Glomerular endothelial cell (primary cell): ENCODE measurements around the gene CALML3. TPM values are rescaled to one million over a fixed set of nuclear protein-coding genes. Genes with fewer than 3 reads are reported as not detected.
"Not testable (repeated sequence)": the region's sequence is repeated elsewhere in the genome, so short reads cannot be mapped to it uniquely, and the experiment has no call there.

Experiments
- DNase-seq: peaks from one replicate; pipeline ENCODE4 v3.0.0-alpha.2; 2011; ENCODE audit warnings: low read depth, low spot score; ENCODE audit errors: extremely low read depth
- total RNA-seq: library from RNA; depleted of rRNA; stranded (reverse); fragments of >200 nt; gene quantifications from 2 replicates; pipeline ENCODE4 v1.2.3, GENCODE V29; 2015

CALML3 gene
- total RNA-seq = not detected in 2 replicates

DNA sequence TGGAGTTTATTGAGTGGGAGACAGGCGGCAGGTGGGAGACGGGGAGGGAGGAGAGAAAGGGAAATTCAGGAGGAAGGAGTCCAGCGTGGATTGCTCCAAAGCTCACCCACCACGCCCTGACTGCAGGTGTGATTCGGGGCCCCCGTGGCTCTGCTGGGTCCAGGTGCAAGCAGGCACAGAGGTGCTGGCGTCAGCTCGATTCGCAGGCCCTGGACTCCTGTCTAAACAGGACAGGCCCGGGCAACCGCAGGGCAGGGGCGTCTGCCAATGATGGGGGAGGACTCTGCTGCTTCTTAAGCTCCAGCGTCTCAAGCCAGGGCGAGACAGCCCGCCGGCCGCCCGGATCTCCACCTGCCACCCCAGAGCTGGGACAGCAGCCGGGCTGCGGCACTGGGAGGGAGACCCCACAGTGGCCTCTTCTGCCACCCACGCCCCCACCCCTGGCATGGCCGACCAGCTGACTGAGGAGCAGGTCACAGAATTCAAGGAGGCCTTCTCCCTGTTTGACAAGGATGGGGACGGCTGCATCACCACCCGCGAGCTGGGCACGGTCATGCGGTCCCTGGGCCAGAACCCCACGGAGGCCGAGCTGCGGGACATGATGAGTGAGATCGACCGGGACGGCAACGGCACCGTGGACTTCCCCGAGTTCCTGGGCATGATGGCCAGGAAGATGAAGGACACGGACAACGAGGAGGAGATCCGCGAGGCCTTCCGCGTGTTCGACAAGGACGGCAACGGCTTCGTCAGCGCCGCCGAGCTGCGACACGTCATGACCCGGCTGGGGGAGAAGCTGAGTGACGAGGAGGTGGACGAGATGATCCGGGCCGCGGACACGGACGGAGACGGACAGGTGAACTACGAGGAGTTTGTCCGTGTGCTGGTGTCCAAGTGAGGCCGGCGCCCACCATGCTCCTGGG lies at the start of gene CALML3:
TSS of gene CALML3 (plus strand) at position 321 of the 920 bp plus-strand sequence. CDS start at position 446, 125 bp downstream.
- no peak for DNase-seq

DNA sequence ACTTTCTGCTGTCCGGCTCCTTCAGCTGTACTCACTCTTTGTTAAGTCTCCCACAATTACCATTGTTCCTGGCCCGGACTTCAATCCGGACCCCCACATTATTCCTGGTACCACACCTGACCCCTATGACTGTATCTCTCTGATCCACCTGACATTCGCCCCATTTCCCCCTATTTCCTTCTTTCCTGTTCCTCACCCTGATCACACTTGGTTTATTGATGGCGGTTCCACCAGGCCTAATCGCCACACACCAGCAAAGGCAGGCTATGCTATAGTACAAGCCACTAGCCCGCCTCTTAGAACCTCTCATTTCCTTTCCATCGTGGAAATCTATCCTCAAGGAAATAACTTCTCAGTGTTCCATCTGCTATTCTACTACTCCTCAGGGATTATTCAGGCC lies 49.7 kb upstream of the CALML3 start:
- not testable (repeated sequence) for DNase-seq

DNA sequence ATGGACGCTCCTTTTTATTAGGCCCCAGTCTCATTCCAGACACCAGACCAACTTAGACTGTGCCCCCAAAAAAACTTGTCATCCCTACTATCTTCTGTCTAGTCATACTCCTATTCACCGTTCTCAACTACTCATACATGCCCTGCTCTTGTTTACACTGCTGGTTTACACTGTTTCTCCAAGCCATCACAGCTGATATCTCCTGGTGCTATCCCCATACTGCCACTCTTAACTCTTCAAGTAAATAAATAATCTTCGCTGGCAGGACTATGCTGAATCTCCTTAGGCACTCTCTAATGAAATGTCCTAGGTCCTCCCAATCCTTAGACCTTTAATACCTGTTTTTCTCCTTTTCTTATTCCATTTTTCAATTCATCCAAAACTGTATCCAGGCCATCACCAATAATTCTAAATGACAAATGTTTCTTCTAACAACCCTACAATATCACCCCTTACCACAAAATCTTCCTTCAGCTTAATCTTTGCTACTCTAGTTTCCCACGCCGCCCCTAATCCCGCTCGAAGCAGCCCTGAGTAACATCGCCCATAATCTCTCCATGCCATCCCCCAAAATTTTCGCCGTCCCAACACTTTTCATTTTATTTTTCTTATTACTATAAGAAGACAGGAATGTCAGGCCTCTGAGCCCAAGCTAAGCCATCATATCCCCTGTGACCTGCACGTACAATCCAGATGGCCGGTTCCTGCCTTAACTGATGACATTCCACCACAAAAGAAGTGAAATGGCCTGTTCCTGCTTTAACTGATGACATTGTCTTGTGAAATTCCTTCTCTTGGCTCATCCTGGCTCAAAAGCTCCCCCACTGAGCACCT lies 48.6 kb upstream of the CALML3 start:
- DNase-seq = not testable (repeated sequence)

DNA sequence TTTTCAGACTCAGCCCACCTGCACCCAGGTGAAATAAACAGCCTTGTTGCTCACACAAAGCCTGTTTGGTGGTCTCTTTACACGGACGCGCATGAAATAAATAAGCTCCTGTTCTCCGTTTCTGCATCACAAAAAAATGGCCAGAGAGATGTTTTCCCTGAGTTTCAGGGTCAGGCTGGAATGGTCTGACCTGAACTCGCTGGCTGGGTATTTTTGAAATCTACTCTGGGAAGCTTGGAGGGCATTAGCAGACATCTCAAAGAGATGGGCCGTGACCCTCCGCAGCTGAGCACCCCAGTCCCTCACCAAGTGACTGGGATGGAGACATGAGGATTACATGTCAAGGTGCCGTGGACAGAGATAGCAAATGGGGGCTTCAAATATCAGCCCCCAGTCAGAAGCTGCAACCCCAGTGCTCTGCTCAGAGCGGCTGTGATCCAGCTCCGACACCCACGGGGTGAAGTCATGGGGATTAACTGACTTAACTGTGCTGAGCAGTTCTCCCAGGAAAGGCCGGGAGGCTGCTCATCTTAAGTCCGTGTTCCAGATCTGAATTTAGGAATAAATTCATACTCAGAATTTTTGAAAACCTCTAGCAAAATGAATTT lies 47.7 kb upstream of the CALML3 start:
- no peak for DNase-seq

DNA sequence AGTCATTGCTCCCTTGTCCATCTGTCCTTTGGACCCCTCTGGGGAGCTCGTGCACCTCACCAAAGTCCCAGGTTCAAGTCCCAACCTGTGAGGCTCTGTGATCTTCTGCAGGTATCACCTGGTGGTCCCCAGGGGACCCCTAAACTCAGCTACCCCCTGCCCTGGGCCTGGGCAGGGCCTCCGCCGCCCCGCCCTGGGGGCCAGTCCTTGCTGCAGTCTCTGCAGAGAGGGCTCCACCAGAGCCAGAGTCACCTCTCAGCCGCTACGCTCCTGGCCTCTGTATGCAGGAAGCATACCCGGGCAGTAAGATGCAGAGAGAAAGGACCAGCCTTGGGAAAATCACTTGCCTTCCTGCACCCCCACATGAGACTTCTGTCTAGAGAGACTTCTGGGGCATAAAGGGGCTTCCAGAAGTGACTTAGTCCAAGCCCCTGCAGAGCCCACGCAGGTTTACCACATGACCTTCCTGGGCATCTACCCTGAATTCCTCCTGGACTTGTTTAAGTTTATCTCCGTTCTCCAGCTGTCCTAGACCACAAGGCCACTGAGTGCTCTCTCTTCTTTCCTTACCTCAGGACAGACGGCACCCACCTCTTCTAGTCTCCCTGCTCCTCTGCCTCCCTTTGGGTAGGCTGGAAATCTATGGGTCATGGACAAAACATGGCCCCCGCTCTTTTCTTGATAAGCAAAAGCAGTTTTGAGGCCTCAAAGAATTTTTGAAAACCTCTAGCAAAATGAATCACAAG lies 46.6 kb upstream of the CALML3 start:
- DNase-seq = no peak

DNA sequence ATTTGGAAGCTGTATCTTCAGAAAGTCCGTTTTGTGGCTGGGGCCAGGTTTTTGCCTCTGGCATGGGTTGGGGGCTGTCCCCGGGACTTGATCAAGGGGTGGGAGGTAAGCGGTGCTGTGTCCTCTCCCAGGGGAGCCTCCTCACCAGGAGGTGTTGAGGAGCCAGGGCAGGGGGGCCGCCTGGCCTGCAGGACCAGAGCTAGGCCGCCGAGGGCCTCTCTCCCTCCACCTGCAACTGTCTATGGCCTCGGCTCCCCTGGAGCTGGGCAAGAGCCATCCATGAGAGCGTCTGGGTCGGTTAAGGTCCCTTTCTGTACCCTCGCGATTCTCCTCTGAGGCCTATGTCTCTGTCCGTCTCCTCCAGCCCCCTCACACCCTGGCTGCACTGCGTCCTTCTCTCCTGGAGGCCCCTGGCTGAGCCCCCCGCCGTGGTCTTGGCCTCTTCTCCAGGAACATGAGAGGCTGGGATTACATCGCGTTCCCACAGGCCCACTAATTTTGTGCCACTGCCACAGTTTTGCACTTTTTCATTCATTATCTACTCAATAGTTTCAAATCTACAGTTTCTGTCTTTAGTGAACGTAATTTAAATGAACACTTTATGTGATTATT lies 46.0 kb upstream of the CALML3 start:
- DNase-seq = no peak

DNA sequence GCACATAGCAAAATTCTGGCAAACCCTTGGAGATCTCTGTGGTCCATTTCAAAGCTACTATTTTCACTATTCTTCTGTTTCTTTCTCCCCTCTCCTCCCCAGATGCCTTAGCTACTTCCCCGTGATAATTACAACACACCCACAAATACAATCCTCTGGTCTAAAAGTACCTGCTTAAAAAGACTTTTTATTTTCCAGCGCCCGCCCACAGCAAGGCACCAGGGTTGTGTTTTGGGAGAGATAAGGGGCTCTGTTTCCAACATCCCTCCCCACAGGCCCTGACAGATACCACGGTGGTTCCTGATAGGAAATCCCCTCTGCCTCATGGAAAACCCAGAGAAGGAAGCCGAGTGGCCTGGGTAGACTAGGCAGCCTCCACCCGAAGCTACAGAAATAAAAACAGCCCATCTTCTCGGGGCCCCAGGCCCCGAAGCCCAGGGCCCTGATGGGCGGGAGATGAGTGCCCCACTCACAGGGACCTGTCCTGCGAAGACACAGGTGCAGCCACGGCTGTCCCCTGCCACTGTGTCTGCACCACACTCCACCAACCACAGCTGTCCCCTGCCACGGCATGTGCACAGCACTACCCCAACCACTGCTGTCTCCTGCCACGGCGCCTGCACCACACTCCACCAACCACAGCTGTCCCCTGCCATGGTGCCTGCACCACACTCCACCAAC lies 45.1 kb upstream of the CALML3 start:
- DNase-seq = no peak

DNA sequence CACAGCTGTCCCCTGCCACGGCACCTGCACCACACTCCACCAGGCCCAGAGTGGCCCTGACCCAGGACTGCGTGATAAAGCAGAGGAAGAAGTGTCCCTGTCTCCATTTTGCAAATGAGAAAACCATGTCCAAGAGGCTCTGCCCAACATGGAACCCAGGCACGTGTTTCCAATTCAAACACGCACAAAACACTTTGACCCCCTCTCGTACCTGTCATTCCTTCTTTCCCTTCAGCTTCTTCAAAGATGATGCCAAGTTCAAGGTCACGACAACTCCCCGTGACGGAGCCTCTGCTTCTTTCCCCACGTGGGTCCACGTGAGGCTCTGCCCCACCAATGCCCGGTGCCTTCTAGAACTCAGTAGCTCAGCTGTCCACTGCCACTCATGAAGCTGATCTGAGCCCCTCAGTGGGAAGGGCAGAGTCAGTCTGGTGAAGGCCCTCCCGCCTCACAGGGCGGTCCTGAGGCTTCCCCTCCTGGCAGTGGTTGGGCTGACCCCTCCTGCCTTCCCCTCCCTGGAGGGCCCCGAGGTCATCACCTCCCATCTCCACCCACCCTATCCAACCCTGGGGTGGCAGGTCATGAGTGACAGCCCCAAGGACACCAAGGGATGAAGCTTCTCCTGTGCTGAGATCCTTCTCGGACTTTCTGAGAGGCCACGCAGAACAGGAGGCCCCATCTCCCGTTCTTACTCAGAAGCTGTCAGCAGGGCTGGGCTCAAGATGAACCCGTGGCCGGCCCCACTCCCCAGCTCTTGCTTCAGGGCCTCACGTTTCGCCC lies 44.4 kb upstream of the CALML3 start:
- DNase-seq = no peak

DNA sequence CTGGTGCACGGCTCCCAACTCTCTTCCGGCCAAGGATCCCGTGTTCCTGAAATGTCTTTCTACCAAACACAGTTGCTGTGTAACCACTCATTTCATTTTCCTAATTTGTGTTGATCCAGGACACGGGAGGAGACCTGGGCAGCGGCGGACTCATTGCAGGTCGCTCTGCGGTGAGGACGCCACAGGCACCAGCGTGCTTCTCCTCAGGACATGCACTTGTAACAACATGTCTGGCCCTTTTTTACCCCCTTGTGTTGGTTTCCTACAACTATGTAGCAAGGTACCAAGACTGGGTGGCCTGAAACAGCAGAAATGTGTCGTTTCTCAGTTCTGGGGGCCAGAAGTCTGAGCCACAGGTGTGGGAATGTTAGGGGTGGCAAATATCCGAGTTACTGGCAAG lies 43.6 kb upstream of the CALML3 start:
- no peak for DNase-seq

DNA sequence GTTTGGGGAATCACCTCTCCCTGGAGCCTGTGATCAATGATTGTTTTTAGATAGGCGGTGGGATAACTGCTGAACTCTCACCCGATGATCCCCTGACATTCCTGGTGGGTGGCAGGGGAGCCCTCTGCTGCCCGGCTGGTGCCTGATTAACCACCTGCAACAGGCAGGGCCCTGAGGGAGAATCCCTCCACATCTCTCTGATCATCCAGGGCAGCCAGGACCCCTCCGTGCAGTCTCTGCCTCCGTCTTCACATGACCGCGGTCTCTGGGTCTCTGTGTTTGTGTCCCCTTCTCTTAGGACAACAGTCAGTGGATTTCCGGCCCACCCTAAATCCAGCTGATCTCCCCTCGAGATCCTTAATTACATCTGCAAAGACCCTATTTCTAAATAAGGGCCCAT lies 42.7 kb upstream of the CALML3 start:
- no peak for DNase-seq

DNA sequence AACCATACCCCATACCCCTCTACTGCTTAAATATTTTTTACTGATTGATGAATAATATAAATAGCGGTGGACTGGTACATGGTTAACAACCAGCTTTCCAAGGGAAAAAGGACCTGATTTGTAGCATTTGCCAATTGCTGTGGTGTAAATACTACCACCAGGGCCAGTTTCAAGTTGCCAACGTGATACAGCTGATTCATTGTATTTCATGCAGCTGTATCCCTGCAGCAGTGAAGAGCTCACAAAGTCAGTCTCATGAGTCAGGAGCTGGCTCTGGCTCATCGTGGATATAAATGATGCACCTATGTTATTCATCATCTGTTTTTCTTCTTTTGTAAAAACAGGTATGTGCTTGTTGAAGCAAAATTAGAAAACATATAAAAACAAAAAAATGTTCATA lies 40.6 kb upstream of the CALML3 start:
- no peak for DNase-seq

DNA sequence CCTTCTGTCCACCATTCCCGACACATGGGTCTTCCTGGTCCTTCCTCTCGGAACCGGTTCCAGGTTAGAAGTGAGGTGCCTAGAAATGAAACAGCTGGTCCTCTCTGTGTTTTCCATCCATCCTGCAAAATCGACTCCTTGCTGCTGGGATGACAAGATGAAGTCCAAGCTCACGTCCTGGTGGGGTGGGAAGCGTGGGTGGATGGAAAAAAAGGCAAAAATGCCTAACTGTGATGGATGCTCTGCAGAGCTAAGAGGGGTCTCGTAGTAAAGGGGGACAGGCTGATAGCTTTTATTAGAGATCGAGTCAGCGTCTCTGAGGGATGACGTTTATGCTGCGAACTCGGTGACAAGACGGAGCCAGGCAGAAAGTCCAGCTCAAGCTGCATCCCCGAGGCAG lies 39.5 kb upstream of the CALML3 start:
- DNase-seq = no peak

DNA sequence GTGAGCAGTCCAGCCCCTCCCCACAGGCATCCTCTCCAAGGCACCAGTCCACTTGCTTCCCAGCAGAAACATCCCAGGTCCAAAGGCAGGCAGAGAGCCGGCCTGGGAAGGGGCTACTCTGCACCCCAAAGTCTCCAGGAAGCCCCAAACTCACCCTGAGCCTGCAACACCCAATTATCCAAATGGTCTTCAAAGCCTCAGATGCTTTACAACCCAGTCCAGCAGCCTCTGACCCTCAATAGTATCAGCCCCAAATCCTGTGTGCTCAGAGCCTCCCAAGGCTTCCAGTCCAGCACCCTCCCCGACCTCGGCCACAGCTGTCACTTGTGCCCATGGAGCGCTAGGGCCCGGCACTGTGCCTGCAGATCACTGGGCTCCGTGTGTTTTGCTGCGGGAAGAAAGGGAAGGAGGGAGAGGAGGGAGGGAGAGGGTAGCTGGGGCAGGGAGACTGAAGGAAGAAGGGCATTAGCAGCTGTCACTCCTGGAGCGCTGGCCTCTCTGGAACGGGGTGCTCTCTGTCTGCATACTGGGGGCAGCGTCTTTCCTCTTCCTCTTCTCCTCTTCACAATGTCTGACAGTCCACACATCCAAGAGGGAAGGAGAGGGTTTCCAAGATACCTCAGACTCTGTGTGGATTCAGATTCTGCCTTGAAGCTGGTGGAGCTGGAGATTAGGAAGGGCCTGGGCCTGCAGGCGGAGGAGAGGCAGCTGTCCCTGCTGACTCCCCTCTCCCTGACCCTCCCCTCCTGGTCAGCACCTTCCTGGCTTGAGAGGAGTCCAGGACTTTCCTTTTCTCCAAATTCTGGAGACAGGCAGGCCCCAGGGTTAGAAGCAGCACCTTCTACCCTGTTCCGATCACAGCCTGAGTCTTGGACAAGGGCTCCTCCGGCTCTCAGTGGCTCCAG lies 38.6 kb upstream of the CALML3 start:
- DNase-seq = no peak

DNA sequence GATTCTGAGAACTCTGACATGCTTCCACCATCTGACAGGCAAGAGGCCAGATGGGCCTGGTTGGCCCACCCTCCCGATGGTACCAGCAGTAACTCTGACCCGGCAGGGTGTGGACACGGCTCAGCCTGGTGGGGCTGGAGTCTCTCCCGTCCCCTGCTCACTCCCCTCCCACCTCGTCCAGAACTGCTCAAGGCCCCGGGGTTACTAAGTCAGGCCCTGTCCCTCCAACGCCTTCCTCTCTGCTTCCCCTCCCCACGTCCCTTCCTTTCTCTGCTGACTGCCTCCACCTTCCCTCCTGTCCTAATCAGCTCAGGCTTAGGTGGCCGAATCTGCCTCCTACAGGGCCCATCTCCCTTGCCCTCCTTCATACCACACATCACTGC lies 37.9 kb upstream of the CALML3 start:
- DNase-seq = no peak

DNA sequence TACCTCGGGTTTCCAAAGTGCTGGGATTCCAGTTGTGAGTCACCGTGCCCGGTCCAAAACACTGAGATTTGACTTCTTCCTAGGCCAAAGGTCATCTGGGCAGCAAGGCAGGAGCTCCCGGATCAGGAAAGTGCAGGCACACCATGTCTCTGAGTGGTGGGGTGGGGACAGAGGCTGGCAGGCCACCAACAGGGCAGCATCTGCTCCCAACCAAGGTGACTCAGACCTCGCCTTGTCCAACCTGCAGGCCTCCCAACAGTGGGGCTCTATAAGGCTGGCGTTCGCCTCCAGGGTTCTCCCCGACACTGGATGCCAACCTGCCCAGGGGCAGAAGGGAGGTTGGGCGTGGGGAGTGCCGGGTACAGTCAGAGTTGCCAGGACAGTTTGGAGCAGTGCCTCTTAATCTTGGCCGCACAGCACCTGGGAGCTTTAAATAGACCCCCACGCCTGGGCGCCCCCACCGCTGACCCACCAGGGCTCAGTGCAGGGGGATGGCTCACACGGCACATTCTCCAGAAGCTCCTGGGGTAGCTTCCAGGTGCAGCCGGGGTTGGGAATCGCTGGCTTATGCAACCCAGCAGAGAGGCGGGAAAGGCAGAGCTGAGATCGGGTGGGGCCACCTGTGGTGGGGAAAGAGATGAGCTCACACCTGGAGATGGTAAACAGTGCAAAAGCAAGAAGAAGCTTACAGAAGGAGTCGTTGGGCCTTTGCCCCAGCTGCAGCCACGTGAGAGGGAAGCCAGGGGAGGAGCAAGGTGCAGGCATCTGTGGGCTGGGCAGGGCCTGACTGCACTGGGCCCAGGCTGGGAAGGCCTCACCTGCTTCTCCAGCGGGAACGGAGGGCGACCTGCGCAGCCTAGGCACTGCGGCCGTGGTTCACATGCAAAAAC lies 36.2 kb upstream of the CALML3 start:
- no peak for DNase-seq

DNA sequence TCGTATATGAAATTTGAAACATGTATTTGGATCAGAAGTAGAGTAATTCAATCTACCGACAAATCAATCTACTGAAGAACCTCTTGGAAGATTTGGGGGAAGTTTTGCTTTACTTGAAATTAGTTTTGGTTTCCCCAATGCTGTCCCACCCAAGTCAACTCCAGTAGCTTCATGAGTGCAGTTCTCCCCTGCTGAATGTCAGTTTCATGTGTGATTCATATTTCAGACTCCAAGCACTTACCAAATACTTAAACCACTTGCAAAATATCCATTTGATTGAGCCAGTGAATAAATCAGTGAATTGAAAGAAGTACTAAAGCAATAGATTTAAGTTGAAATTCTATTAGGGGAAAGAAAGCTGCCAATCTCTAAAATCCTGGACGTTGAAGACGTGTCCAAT lies 34.7 kb upstream of the CALML3 start:
- DNase-seq = no peak
